Measurements from ENCODE around the gene MDN1. TPM values are rescaled to one million over a fixed set of nuclear protein-coding genes. Genes with fewer than 3 reads are reported as not detected.

Gene MDN1
- total and polyA plus RNA-seq, 2 donors (not counting 1 experiment from before 2014, with no cell fraction given), result 16.5 to 59.5 TPM

DNA sequence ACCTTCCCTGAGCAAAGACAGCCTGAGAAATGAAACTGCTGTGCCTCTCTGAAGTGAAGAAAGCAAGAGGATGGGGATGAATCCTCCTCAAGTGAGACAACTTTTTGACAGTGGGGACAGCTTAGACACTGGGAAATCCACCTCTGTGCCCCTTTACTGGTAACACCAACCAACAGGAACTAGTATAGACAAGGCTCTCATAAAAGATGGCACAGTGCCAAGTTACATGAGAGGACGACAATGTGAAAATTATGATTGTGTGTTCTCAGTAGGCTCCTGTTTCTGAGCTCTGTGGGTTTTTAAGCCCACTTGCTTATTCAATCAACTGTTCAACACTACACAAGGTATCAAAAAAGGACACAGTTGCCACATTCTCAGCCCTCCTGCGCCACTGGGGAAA, 139.4 kb downstream of the MDN1 start:
- Histone ChIP-seq H2AFZ (ENCODE audit: insufficient read depth, low read depth, low read length, poor library complexity, severe bottlenecking) (no peak overlapping the region), H4K20me1 (ENCODE audit: control insufficient read depth, insufficient read depth, low read length, poor library complexity, severe bottlenecking) (no peaks in the 10 kb centered on the region), H3K9ac (ENCODE audit: low read length) (no peak overlapping the region), H3K4me3 (ENCODE audit: control extremely low read depth in 1 of 5, extremely low read depth in 1 of 5, insufficient read depth in 1 of 5, low read depth in 2 of 5, low read length in 4 of 5) (no peak overlapping the region), H3K27ac (ENCODE audit: low read length in 2 of 2) (no peak overlapping the region), H3K4me1 (ENCODE audit: control insufficient read depth in 2 of 2, insufficient read depth in 2 of 2, low read length in 2 of 2) (no peaks in the 10 kb centered on the region), H3K27me3 (replicated peaks in 1 of 4; ENCODE audit: control extremely low read depth in 1 of 4, control insufficient read depth in 3 of 4, insufficient read depth in 4 of 4, low read length in 3 of 4) (no peaks in the 10 kb centered on the region), H3K9me3 (ENCODE audit: control extremely low read depth in 1 of 3, control insufficient read depth in 2 of 3, insufficient read depth in 1 of 3, low read length in 2 of 3) (no peaks in the 10 kb centered on the region), H3K79me2 (ENCODE audit: control insufficient read depth, insufficient read depth, low read length) (no peaks in the 10 kb centered on the region), H3K36me3 (replicated peaks in 1 of 2; ENCODE audit: control extremely low read depth in 1 of 2, control insufficient read depth in 1 of 2, extremely low read depth in 1 of 2, insufficient read depth in 2 of 2, low read length in 1 of 2) (peaks cover 20 to 86% of the 10 kb centered on the region in 2 experiments), H3K4me2 (replicated peaks; ENCODE audit: low read depth, low read length, poor library complexity, severe bottlenecking) (no peak overlapping the region)
- CTCF ChIA-PET, result no interaction called here
- Mint-ChIP-seq H3K4me1 (no peaks in the 10 kb centered on the region), H3K27me3 (no peaks in the 10 kb centered on the region), H3K27ac (no peak overlapping the region), H3K4me3 (no peak overlapping the region), H3K9me3 (ENCODE audit: insufficient read depth) (no peaks in the 10 kb centered on the region)
- DNase-seq, result no peak
- no peak for ATAC-seq (ENCODE audit: low read depth)
- POLR2A ChIA-PET, result no interaction called here
- intact Hi-C loops (cut with micrococcal nuclease), result no loop called here
- TF ChIP-seq EZH2 (IDR thresholded peaks at IDR 0.05; ENCODE audit: borderline replicate concordance, insufficient read depth, low read depth, low read length, poor library complexity, severe bottlenecking), result no peak
- TF ChIP-seq, protein P1, sequence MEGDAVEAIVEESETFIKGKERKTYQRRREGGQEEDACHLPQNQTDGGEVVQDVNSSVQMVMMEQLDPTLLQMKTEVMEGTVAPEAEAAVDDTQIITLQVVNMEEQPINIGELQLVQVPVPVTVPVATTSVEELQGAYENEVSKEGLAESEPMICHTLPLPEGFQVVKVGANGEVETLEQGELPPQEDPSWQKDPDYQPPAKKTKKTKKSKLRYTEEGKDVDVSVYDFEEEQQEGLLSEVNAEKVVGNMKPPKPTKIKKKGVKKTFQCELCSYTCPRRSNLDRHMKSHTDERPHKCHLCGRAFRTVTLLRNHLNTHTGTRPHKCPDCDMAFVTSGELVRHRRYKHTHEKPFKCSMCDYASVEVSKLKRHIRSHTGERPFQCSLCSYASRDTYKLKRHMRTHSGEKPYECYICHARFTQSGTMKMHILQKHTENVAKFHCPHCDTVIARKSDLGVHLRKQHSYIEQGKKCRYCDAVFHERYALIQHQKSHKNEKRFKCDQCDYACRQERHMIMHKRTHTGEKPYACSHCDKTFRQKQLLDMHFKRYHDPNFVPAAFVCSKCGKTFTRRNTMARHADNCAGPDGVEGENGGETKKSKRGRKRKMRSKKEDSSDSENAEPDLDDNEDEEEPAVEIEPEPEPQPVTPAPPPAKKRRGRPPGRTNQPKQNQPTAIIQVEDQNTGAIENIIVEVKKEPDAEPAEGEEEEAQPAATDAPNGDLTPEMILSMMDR (IDR thresholded peaks at IDR 0.05), result no peak
- 100% methylated on average over 1 of the region's 2 CpGs for WGBS (ENCODE audit: insufficient coverage)

DNA sequence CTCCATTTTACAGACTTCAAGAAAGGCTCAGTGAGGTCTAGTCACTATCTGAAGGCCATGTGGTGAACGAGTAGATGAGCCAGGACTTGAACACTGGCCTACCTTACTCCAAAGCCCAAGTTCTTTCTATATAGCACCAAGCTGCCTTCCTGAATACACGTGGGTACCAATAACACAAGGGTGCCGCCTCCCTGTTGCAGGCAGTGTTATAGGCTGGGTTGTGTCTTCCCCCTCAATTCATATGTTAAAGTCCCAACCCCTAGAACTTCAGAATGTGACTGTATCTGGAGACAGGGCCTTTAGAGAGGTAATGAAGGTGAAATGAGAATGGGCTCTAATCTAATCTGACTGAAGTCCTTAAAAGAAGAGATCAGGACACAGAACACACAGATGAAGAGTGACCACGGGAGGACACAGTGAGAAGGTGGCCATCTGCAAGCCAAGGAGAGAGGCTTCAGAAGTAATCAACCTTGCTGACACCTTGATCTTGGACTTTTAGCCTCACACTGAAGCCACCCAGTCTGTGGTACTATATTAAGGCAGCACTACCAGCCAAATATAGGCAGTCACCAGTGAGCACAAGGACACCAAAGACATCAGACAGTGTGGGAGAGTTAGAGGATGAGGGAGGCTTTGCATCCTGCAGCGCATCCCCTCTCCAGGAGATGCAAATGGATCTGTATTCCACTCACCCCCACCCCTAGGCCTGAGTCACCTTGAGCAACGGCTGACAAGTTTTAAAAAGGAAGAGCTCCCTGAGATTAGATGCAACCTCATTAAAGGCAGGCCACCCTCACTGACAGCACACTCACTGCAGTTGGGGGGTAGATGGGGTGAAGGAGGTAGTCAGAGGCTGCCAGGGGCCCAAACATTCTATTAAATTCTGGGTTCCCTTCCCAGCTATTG, 140.1 kb downstream of the MDN1 start:
- Histone ChIP-seq H3K36me3 (replicated peaks in 1 of 2; ENCODE audit: control extremely low read depth in 1 of 2, control insufficient read depth in 1 of 2, extremely low read depth in 1 of 2, insufficient read depth in 2 of 2, low read length in 1 of 2) (peaks cover 19 to 87% of the 10 kb centered on the region in 2 experiments), H3K4me2 (replicated peaks; ENCODE audit: low read depth, low read length, poor library complexity, severe bottlenecking) (no peak overlapping the region), H3K27me3 (replicated peaks in 1 of 4; ENCODE audit: control extremely low read depth in 1 of 4, control insufficient read depth in 3 of 4, insufficient read depth in 4 of 4, low read length in 3 of 4) (no peaks in the 10 kb centered on the region), H3K79me2 (ENCODE audit: control insufficient read depth, insufficient read depth, low read length) (no peaks in the 10 kb centered on the region), H3K4me1 (ENCODE audit: control insufficient read depth in 2 of 2, insufficient read depth in 2 of 2, low read length in 2 of 2) (no peaks in the 10 kb centered on the region), H3K9ac (ENCODE audit: low read length) (no peak overlapping the region), H3K9me3 (ENCODE audit: control extremely low read depth in 1 of 3, control insufficient read depth in 2 of 3, insufficient read depth in 1 of 3, low read length in 2 of 3) (no peaks in the 10 kb centered on the region), H3K4me3 (ENCODE audit: control extremely low read depth in 1 of 5, extremely low read depth in 1 of 5, insufficient read depth in 1 of 5, low read depth in 2 of 5, low read length in 4 of 5) (no peak overlapping the region), H4K20me1 (ENCODE audit: control insufficient read depth, insufficient read depth, low read length, poor library complexity, severe bottlenecking) (no peaks in the 10 kb centered on the region), H3K27ac (ENCODE audit: low read length in 2 of 2) (no peak overlapping the region), H2AFZ (ENCODE audit: insufficient read depth, low read depth, low read length, poor library complexity, severe bottlenecking) (no peak overlapping the region)
- Mint-ChIP-seq H3K4me1 (no peaks in the 10 kb centered on the region), H3K4me3 (no peak overlapping the region), H3K27me3 (no peaks in the 10 kb centered on the region), H3K27ac (no peak overlapping the region), H3K9me3 (ENCODE audit: insufficient read depth) (no peaks in the 10 kb centered on the region)
- POLR2A ChIA-PET, result no interaction called here
- CTCF ChIA-PET, result no interaction called here
- ATAC-seq (ENCODE audit: low read depth) (no peak), DNase-seq (no peak)
- TF ChIP-seq EZH2 (IDR thresholded peaks at IDR 0.05; ENCODE audit: borderline replicate concordance, insufficient read depth, low read depth, low read length, poor library complexity, severe bottlenecking), result no peak
- TF ChIP-seq, protein P1 (IDR thresholded peaks at IDR 0.05), result no peak
- intact Hi-C loops (cut with micrococcal nuclease), result no loop called here
- WGBS (ENCODE audit: insufficient coverage), result 100% methylated on average over 2 of the region's 6 CpGs
